ENCODE measurements around the gene PIK3AP1.
"Not testable (repeated sequence)": the region's sequence is repeated elsewhere in the genome, so short reads cannot be mapped to it uniquely, and the experiment has no call there.

Gene PIK3AP1, protein sequence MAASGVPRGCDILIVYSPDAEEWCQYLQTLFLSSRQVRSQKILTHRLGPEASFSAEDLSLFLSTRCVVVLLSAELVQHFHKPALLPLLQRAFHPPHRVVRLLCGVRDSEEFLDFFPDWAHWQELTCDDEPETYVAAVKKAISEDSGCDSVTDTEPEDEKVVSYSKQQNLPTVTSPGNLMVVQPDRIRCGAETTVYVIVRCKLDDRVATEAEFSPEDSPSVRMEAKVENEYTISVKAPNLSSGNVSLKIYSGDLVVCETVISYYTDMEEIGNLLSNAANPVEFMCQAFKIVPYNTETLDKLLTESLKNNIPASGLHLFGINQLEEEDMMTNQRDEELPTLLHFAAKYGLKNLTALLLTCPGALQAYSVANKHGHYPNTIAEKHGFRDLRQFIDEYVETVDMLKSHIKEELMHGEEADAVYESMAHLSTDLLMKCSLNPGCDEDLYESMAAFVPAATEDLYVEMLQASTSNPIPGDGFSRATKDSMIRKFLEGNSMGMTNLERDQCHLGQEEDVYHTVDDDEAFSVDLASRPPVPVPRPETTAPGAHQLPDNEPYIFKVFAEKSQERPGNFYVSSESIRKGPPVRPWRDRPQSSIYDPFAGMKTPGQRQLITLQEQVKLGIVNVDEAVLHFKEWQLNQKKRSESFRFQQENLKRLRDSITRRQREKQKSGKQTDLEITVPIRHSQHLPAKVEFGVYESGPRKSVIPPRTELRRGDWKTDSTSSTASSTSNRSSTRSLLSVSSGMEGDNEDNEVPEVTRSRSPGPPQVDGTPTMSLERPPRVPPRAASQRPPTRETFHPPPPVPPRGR

GRCh38 chr10:96720422-96721206 lies at the start of gene PIK3AP1:
TSS of gene PIK3AP1 (minus strand) at chr10:96720514. CDS start at chr10:96720394, 120 bp downstream.
- DNase-seq (ENCODE audit: low read depth), result no peak

- DNase-seq (ENCODE audit: low read depth), result no peak
Measured at GRCh38 chr10:96768136-96768535, 47.8 kb upstream of the PIK3AP1 start.

- peak; percentile 6 for DNase-seq (ENCODE audit: low read depth)
Measured at GRCh38 chr10:96767611-96768010, 47.3 kb upstream of the PIK3AP1 start.

DNA sequence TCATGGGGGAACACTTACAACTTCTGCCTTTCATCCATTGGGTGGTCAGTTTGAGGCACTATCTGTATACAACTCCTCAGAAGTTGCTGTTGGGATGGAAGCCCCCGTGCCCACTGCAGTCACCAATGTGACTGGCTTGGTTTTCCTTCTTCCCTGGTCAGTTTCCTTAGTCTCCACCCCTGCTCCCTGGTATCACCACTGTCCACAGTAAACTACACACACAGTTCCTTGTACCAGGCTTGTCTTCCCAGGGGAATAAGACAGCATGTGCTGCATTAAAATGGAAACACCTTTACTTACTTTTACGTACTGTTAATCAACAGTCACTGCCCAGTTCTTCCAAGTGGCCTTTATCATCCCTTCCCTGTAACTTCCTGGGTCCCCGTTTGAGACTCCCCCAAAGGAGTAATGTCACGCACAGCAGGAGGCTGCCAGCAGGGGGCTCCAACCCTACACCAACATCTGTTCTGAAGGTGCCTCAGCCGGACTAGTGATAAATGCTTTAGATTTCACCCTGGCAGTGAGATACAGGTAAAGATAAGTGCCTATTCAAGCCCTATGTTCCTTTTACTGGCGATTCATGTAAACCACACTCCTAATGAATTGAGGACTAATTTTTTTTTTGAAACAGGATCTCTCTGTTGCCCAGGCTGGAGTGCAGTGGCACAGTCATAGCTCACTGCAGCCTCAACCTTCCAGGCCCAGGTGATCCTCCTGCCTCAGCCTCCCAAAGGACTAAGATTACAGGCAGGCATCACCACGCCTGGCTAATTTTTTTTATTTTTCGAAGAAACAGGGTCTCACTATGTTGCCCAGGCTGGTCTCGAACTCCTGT lies 45.3 kb upstream of the PIK3AP1 start:
- DNase-seq (ENCODE audit: low read depth), result peak; percentile 57

- DNase-seq (ENCODE audit: low read depth), result no peak
Measured at GRCh38 chr10:96764425-96765060, 44.2 kb upstream of the PIK3AP1 start.

- no peak for DNase-seq (ENCODE audit: low read depth)
Measured at GRCh38 chr10:96758423-96758822, 38.1 kb upstream of the PIK3AP1 start.

- DNase-seq (ENCODE audit: low read depth), result no peak
Measured at GRCh38 chr10:96756111-96756903, 36.0 kb upstream of the PIK3AP1 start.

DNA sequence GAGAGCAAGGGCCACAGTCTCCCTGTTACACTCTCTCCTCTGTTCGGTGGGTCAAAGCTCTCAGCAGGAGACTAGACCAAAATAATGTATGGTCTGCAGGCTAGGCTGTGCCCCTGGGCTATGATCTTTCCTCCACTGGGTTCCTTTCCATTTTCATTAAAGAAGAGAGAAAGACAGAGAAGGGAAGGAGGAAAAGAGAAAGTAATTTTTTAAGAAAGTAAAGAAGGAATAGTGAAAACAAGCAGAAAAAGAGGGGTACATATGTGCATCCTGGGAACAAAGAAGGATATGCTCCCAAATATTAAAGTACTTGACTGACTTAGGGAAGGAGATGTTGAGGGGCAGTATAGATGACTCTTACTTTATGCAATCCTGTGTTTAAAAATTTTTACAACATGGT lies 33.6 kb upstream of the PIK3AP1 start:
- no peak for DNase-seq (ENCODE audit: low read depth)

- DNase-seq (ENCODE audit: low read depth), result peak; percentile 11
Measured at GRCh38 chr10:96752375-96752774, 32.1 kb upstream of the PIK3AP1 start.

DNA sequence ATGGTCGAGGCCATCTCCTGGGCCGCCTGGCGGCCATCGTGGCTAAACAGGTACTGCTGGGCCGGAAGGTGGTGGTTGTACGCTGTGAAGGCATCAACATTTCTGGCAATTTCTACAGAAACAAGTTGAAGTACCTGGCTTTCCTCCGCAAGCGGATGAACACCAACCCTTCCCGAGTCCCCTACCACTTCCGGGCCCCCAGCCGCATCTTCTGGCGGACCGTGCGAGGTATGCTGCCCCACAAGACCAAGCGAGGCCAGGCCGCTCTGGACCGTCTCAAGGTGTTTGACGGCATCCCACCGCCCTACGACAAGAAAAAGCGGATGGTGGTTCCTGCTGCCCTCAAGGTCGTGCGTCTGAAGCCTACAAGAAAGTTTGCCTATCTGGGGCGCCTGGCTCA lies 30.0 kb upstream of the PIK3AP1 start:
- not testable (repeated sequence) for DNase-seq (ENCODE audit: low read depth)

DNA sequence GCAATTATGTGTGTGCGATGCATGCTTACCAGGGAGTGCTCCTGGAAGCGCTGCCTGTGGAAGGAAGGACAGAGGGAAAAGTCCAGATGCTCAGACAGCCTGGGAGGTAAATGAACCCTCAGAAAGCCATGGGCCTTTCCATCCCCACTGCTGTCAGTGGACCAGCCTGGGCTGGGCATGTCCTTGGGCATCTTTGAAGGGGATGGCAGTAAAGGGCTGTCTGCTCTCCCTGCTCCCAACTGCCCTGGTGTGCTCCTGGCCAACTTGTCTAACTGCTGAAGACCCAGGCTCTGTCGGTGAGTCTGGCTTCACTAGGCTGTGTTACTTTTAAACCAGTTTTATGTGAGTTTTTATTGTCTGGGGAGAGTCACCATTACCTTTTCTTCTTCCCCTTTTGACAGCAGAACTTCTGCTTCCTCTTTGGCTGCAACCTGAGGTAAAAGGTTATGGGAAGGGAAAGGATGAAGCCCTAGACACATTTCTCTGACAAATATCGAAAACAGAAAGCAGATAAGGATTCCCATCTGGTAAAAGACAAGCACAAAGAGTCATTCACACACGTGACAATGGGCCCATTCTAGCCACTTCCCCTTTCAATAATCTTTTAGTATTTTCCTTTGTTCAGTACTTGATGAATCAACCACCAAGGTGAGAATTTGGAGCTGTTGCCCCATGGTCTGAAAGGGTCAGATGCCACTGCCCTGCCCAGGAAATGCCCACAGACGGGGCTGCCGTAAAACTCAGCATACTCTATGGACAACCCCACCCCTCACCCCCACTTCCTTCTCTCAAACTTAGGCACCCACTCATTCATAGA lies 27.6 kb upstream of the PIK3AP1 start:
- no peak for DNase-seq (ENCODE audit: low read depth)

- DNase-seq (ENCODE audit: low read depth), result peak; percentile 36
Measured at GRCh38 chr10:96746503-96746902, 26.2 kb upstream of the PIK3AP1 start.

DNA sequence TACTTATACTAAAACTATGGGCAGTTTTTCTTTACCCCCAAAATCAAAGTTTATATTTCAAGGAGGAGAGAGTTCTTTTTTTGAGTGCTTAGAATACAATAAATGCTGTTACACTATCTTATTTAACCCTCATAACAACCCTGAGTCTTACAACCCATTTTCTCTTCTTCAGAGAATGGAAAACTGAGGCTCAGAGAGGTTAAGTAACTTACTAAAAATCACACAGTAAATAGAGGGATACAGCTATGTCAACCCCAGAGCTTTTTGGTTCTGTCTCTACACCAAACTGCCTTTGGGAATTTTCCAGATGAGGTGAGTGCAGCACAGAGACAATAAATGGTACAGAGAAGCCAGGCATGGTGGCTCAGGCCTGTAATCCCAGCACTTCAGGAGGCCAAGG lies 25.6 kb upstream of the PIK3AP1 start:
- DNase-seq (ENCODE audit: low read depth), result no peak

DNA sequence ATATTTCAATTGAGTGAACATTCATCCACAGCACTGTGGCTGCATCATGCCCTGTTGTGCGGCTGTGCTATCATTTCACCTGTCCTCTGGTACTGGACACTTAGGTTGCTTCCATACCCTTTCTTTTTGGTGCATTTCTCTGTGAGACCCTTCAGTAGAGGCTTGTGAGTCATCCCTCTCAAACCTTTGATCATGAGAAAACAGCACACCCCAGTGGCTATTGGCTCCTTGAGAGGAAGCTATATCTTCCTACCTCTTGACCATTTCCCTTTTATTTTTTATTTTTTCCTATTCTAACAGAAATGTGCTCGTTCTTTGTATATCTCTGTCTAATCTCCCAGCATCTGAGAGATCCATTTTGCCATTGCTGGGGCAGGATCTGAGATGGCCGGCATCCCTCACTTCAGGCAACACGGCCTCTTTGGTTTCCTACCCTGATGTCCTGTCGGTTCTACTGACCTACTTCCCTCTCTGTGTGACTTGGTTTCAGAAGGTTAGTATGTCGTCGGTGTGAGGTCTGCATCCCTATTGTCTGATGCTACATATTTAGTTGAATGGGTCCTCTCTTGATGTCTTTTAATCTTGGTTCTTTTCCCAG lies 23.8 kb upstream of the PIK3AP1 start:
- DNase-seq (ENCODE audit: low read depth), result peak; percentile 45

DNA sequence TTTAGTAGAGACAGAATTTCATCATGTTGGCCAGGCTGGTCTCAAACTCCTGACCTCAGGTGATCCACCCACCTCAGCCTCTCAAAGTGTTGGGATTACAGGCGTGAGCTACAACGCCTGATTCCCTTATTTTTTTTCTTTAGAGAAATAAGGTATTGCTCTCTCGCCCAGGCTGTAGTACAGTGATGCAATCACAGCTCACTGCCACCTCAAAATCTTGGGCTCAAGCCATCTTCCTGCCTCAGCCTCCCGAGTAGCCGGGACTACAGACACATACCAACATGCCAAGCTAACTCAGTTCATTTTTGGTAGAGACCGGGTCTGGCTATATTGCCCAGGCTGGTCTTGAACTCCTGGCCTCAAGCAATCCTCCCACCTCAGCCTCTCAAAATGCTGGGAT lies 21.2 kb upstream of the PIK3AP1 start:
- not testable (repeated sequence) for DNase-seq (ENCODE audit: low read depth)

DNA sequence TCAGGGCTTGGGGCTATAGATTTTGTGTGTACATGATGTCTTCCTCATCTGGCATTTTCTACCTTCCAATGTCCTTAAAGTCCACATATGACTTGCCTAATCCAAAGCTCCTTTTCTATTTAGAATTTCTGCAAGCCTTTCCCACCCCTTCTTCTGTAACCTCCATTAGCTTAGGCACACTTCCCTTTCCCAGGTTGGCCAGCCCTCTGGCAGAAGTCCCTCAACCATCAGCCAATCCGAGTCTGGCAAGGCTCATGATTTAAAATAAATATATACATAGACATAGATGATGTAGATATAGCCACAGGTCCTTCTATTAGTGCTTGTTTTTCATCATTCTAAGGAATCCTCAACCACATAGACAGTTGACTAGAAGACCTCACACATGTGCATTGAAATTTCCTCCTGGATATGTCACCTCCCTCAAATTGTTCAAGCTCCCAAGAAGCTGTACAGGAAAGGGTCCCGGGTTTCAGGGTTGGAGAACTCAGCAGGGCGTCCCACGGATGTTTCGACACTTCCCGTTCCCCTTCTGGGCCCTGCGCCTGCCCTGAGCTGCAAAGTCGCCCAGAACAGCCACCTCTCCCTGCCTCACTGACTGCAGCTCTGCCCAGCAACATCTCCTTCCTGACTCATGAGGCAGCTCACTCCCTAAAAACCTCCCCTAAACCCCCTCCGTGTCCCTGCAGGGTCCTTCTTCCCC lies 20.4 kb upstream of the PIK3AP1 start:
- DNase-seq (ENCODE audit: low read depth), result no peak

DNA sequence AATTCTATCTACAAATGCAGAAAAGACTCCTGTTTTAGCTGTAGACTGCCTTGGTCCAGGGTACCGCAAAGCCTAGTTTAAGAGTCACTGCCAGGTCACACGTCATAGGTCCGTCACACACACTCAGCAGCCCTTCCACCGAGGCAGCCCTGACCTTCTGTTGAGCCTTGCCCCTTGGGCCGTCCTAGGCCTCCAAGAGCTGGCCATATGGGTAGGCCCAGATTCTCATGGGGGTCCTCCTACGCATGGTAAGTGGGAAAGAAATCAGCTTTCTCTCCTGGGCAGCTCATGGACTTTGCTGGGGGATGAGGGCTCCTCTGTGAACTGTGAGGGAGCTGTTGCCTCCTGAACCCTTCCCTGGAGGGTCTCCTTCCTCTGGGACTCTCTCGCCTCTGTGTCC lies 19.8 kb upstream of the PIK3AP1 start:
- no peak for DNase-seq (ENCODE audit: low read depth)

DNA sequence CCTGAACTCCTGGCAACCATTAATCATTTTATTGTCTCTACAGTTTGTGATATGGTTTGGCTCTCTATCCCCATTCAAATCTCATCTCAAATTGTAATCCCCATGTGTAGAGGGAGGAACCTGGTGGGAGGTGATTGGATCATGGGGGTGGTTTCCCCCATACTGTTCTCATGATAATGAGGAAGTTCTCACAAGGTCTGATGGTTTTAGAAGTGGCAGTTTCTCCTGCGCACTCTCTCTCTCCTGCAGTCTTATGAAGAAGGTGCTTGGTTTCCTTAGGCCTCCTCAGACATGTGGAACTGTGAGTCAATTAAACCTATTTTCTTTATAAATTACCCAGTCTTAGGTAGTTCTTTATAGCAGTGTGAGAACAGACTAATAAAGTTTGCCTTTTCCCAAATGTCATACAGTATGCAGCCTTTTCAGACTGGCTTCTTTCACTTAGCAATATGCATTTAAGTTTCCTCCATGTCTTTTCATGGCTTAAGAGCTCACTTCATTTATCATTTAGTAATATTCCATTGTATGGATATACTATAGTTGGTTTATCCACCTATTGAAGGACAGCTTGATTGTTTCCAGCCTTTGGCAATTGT lies 17.1 kb upstream of the PIK3AP1 start:
- not testable (repeated sequence) for DNase-seq (ENCODE audit: low read depth)

All from iris pigment epithelial cell (primary cell).